GM19238 (cell line): ENCODE data around the gene CIPC.

Experiments used
- DNase-seq: peaks from one replicate; pipeline ENCODE4 v3.0.0; 2011; ENCODE audit warnings: low spot score; ENCODE audit not compliant: insufficient read length

The CIPC gene

DNA sequence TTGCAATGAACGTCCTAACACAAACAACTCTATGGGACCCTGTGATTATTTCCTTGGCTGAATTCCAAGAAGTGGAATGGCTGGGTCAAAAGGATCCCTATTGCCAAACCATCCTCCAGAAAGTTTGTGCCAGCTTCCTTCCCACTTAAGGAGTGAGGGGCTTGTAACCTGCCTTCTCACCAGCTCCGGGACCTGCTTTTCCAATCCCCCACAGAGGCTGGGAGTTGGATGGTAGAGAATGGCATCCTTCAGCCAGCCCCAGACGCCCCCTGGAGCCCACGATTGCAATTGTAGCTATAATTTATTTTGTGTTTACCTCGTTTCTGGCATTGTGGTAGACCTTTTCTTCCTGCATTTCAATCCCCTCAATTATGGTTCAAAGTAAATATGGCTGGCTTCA is 53.2 kb downstream of the CIPC start:
- no peak for DNase-seq

DNA sequence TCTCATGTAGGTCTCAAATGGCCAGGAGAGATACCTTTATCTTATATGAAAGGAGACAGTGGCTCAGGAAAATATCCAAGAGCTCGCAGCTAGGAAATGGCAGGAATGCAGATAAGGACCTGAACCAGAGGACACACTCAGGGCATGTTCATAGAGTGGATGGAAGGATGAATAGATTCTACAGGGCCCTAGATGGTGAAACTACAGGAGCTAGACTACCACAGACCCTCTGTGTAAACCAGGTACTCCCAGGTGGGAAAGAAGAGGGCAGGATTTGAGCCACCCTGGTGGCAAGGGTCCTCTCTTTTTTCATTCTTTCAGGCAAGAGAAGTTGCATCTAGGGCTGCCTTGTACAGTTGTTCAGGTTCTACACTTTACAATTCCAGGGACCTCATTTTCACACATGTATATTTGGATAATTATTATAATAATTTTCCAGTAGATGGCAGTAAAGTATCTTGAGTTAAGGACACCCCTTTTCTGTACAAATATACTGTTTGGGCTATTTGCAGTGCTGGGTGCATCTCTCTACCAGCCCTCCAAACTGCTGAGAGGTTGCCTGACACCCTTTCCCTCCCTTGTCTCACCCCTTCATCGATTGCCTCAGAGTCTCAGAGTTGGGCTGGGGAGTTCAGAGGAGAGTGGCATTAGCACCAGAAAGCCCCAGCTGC is 54.0 kb downstream of the CIPC start:
- DNase-seq, result no peak

DNA sequence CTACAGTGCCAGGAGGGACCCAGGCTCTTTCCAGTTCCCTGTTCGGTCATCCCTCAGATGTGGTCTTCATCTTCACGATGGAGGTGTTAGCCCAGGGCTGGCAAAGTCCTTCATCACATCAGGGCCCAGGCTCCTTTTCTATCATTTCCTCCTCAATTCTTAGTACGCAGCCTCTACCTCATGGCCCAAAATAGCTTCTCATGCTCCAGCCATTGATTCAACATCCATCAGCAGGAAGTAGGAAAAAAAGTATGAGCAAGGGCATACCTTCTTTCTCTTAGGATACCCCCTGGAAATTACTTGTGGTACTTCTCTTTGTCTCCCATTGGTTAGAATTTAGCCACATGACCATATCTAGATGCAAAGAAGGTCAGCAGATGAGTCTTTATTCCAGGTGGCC is 55.7 kb downstream of the CIPC start:
- no peak for DNase-seq

DNA sequence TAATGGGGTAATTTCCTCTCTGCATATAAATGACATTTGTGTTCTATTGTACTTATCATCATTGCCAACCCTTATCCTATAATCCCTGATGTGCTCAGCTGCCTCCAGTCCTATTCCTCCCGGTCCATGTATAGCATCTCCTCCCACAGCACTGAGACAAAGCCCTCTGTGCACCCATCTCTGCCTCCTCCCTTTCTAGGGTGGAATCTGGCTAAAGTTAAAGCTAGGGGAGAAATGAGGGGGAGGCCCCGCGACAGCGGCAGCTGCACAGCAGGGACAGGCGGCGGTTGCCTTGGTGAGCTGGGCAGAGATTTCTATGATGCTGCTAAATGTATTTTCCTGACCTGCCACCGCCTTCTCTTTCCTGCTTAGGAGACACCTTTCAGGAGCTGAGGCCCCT is 56.4 kb downstream of the CIPC start:
- no peak for DNase-seq

DNA sequence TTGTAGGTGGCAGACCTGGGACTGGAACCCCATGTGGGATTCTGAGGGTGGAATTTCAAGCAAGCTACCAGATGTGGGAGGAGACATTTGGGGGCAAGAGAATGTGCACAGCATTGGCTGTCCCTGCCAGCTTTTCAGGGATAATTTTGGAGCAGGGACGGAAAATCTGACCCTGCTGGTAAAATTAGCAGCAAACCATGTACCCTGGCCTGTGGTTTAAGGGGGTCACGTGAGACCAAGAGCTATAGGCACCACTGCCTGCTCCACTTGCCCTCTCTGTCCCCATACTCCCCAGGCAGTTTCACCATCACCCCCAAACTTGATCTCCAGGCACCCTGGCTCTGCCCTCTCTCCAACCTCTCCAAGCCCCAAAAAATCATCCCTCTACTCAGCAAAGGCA is 57.0 kb downstream of the CIPC start:
- DNase-seq, result no peak

DNA sequence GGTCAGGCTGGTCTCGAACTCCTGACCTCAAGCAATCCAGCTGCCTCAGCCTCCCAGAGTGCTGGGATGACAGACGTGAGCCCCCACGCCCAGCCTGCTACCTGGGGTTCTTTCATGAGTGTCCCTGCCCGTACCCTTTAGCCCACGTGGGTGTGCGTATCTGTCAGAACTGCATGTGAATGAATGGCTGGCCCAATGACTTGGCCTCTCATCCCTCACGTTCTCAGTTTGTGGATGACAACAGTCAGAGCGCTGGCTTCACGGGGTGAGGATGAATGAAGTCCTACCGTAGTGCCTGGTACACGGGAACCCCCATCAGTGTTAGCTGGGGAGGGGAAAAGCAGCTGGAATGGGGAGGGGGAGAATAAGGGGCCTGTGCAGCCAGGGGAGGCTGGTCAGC is 59.7 kb downstream of the CIPC start:
- DNase-seq, result no peak

DNA sequence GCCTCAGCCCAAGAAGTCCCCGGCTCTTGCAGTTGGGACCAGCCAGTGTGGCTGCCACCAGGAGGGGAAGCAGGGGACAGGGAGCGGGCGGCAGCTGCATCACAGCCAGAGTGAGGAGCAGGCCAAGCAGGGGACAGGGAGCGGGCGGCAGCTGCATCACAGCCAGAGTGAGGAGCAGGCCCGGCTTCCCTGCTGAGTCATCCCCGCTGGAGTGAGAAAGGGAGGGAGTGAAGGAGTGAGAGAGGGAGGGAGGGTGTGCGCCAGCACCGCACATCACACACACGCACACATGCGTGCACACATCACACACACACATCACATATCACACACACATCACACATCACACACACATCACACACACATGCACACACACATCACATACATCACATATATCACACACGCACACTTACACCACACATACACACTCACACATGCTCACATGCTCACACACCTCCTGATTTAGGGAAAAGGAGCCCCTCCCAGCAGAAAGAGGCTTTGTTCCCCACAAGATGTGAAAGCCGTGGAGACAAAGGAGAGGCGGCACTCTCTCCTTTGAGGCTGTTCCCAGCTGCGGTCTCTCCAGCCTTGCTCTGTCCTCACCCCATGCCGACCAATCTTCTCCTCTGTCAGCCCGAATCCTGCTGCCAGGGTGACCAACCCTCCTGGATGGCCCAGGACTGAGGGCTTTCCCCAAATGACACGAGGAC is 60.3 kb downstream of the CIPC start:
- DNase-seq, result no peak

DNA sequence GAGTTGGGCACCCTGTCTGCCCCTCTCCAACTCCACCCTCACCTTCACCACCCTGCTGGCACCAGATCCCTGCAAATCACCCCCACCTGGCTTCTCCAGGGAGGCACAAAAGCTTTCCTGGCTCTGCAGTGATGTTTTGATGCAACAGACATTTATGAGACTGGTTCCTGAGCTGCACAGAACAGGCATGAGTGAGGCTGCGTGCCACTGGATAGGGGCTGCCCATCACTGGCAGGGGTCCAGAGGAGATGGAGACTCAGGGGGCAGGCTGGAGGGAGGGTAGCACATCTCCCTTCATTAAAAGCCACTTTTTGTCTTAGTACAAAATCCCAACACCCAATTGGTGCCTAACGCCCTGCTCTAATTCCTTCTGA is 60.8 kb downstream of the CIPC start:
- DNase-seq, result no peak

DNA sequence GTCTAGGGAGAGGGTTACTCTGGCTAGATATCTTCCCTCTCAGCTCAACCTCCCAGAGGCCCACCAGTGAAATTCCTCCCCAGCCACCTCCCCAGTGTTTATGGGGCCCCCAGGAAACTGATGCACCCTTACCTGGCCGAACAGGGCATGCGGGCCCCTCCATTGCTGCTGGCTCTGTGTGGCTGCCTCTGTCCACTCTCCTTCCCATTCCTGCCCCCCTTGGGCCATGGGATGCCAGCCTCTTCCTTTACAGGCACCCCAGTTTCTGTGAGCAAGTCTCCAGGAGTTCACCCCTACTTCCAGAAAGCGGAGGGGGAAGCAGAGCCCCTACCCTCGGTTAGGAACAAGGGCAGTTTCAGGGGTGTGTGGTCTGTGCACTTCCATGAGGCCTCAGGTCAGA is 63.0 kb downstream of the CIPC start:
- no peak for DNase-seq
